ENCODE data around the gene ACTL8. TPM values are rescaled to one million over a fixed set of nuclear protein-coding genes. Genes with fewer than 3 reads are reported as not detected.

Gene ACTL8
- total and polyA plus RNA-seq, 12 donors = not detected

DNA sequence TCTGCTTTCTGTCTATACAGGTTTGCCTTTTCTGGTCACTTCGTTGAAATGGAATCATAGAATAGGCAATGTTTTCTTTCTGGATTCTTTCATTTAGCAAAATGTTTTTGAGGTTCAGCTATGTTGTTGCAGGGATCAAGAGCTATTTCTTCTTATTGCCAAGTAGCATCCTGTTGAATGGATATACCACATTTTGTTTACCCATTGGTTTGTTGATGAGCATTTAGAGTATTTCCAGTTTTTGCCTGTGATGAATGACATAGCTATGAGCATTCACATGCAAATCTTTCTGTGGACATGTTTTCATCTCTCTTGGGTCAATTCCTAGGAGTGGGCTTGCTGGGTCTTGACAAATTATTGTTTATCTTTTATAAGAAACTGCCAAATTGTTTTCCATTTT lies 115.5 kb downstream of the ACTL8 start:
- Histone ChIP-seq H3K4me3 (no peak overlapping the region), H3K27ac (no peak overlapping the region), H3K9me3 (no peaks in the 10 kb centered on the region), H3K36me3 (no peaks in the 10 kb centered on the region), H3K4me1 (peaks cover 0 to 16% (median 11%) of the 10 kb centered on the region in 9 donors), H3K27me3 (no peaks in the 10 kb centered on the region)
- no peak for DNase-seq
- WGBS, 2 donors = 92% methylated on average over 1 of the region's 1 CpG
- intact Hi-C loops (cut with DNase I) = no loop called here
- TF ChIP-seq, protein P1, sequence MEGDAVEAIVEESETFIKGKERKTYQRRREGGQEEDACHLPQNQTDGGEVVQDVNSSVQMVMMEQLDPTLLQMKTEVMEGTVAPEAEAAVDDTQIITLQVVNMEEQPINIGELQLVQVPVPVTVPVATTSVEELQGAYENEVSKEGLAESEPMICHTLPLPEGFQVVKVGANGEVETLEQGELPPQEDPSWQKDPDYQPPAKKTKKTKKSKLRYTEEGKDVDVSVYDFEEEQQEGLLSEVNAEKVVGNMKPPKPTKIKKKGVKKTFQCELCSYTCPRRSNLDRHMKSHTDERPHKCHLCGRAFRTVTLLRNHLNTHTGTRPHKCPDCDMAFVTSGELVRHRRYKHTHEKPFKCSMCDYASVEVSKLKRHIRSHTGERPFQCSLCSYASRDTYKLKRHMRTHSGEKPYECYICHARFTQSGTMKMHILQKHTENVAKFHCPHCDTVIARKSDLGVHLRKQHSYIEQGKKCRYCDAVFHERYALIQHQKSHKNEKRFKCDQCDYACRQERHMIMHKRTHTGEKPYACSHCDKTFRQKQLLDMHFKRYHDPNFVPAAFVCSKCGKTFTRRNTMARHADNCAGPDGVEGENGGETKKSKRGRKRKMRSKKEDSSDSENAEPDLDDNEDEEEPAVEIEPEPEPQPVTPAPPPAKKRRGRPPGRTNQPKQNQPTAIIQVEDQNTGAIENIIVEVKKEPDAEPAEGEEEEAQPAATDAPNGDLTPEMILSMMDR (IDR thresholded peaks at IDR 0.05) = no peak
- no peak for ATAC-seq

DNA sequence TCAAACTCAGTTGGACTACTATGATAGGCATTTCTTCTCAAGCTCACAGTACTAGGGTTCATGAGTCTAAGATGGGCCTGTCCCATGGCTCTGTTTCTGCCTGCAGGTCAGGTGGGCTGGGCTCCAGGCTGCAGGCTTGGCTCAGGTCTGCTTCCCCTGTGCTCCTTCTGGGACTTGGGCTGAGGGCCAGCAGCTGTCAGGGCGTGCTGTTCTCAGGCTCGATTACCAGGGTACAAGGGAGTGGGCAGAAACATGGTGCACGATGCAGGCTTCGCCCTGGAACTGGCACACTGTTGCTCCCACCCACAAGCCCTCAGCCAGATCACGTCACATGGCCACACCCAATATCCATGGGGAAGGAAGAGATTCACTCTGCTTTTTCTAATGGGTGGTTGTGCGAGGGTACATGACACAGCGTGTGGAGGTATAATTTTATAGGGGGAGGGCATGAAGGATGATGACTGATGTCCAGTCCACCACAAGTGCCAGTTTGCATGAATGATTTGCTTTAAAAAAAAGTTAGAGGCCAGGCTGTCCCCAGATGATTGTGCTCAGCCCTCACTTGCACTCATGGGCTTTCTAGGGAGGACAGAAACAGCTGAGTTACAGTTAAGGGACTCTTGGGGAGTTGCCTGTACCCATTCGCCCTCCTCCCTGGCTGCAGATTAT lies 118.0 kb downstream of the ACTL8 start:
- Histone ChIP-seq H3K4me3 (no peak overlapping the region), H3K9me3 (no peaks in the 10 kb centered on the region), H3K36me3 (no peaks in the 10 kb centered on the region), H3K27ac (no peak overlapping the region), H3K27me3 (no peaks in the 10 kb centered on the region), H3K4me1 (peaks cover 0 to 17% (median 11%) of the 10 kb centered on the region in 9 donors)
- TF ChIP-seq, protein P1 (IDR thresholded peaks at IDR 0.05) = no peak
- WGBS, 2 donors = 51 to 59% methylated on average over 8 of the region's 8 CpGs
- ATAC-seq (peak in 7 of 8 donors; percentile 32 to 94 (median 70)), DNase-seq (peak; percentile 39 to 71)
- intact Hi-C loops (cut with DNase I) = no loop called here

DNA sequence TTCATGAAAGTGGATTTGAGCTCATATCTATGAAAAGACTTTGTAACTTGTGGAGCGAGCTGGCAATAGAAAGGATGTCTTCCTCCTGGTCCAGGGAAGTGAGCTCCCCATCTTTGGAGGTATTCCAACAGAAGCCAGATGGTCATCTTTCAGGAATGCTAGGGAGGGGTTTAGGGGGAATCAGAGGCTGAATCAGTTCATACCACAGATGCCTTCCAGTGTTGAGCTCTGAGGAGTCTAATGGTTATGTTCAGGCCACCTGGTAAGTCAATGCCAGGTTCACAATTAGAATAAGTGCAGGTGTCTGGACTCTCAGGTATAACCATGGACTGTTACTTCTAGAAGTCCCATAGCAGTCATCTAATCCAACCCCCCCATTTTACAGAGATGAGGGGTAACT lies 119.1 kb downstream of the ACTL8 start:
- WGBS, 2 donors = 53 to 77% methylated on average over 1 of the region's 1 CpG
- no peaks in the 10 kb centered on the region for H3K27me3 ChIP-seq
- H3K9me3 ChIP-seq = no peaks in the 10 kb centered on the region
- no peak overlapping the region for H3K4me3 ChIP-seq
- intact Hi-C loops (cut with DNase I) = no loop called here
- ATAC-seq = no peak
- H3K4me1 ChIP-seq = peaks cover 0 to 17% (median 11%) of the 10 kb centered on the region in 9 donors
- H3K27ac ChIP-seq = peak overlapping the region in 3 of 10 donors; percentile 45 to 72 (median 56)
- DNase-seq = no peak
- TF ChIP-seq, protein P1 (IDR thresholded peaks at IDR 0.05) = no peak
- H3K36me3 ChIP-seq = no peaks in the 10 kb centered on the region

DNA sequence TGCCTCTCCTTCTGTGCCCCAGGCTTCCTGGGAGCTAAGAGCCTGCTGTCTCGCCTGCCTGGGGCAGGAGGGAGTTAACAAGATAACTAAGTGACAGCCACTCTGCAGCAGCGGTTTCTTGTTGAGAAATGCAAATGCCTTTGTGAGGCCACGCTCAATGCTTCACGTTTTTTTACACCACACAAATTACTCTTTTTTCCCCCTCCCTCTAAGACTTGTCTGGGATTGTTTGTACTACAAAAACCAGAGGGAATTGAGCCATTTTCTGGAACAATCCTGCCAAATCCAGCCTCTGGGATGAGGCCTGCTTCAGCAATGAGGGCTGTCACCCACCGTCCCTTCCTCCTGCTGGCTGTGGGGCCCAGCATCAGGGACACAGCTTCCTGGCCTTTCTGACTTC lies 119.6 kb downstream of the ACTL8 start:
- Histone ChIP-seq H3K9me3 (no peaks in the 10 kb centered on the region), H3K36me3 (no peaks in the 10 kb centered on the region), H3K27me3 (no peaks in the 10 kb centered on the region), H3K27ac (peak overlapping the region in 3 of 10 donors; percentile 45 to 72 (median 56)), H3K4me3 (no peak overlapping the region), H3K4me1 (peaks cover 0 to 17% (median 11%) of the 10 kb centered on the region in 9 donors)
- ATAC-seq = peak in 1 of 8 donors; percentile 38
- TF ChIP-seq, protein P1 (IDR thresholded peaks at IDR 0.05) = no peak
- intact Hi-C loops (cut with DNase I) = no loop called here
- WGBS, 2 donors = 6 to 8% methylated on average over 5 of the region's 5 CpGs
- DNase-seq = no peak

All from heart right ventricle (tissue), 16 donors.